Ishikawa (cell line): Measurements from ENCODE around the gene ARHGDIA.

Source experiments
- CEBPB ChIP-seq: IDR thresholded peaks from 2 replicates; pipeline ENCODE4 v1.6.1; 2012
- CREB1 ChIP-seq: IDR thresholded peaks from 2 replicates; pipeline ENCODE4 v1.6.1; 2012; ENCODE audit warnings: low read depth
- EP300 ChIP-seq: IDR thresholded peaks from 2 replicates; pipeline ENCODE4 v1.6.1; 2012; ENCODE audit warnings: borderline replicate concordance
- FOXM1 ChIP-seq: IDR thresholded peaks from 2 replicates; pipeline ENCODE4 v1.6.1; 2012; ENCODE audit warnings: low read depth, borderline replicate concordance
- NFIC ChIP-seq: IDR thresholded peaks from 2 replicates; pipeline ENCODE4 v1.6.1; 2012
- RAD21 ChIP-seq: IDR thresholded peaks from 2 replicates; pipeline ENCODE4 v1.6.1; 2012; ENCODE audit warnings: low read depth
- REST ChIP-seq: IDR thresholded peaks from 2 replicates; pipeline ENCODE4 v1.6.1; 2012; ENCODE audit warnings: low read depth, mild to moderate bottlenecking
- TAF1 ChIP-seq: IDR thresholded peaks from 2 replicates; pipeline ENCODE4 v1.6.1; 2012; ENCODE audit warnings: low read depth, mild to moderate bottlenecking
- TCF12 ChIP-seq: IDR thresholded peaks from 2 replicates; pipeline ENCODE4 v1.6.1; 2012; ENCODE audit warnings: low read depth
- TEAD4 ChIP-seq: IDR thresholded peaks from 2 replicates; pipeline ENCODE4 v1.6.1; 2012
- YY1 ChIP-seq: IDR thresholded peaks from 2 replicates; pipeline ENCODE4 v1.6.1; 2012; ENCODE audit warnings: low read depth
- TF ChIP-seq, protein P1 (sequence below): IDR thresholded peaks from 2 replicates; pipeline ENCODE4 v1.6.1; 2012
- TF ChIP-seq, protein P2 (sequence below): IDR thresholded peaks from 2 replicates; pipeline ENCODE4 v1.6.1; 2012

- TF ChIP-seq REST (no peak), TCF12 (no peak), EP300 (no peak), CEBPB (no peak), FOXM1 (no peak), NFIC (no peak), TAF1 (no peak), RAD21 (no peak), YY1 (no peak), CREB1 (no peak), TEAD4 (no peak)
- TF ChIP-seq, protein P1, sequence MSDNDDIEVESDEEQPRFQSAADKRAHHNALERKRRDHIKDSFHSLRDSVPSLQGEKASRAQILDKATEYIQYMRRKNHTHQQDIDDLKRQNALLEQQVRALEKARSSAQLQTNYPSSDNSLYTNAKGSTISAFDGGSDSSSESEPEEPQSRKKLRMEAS = no peak
- TF ChIP-seq, protein P2, sequence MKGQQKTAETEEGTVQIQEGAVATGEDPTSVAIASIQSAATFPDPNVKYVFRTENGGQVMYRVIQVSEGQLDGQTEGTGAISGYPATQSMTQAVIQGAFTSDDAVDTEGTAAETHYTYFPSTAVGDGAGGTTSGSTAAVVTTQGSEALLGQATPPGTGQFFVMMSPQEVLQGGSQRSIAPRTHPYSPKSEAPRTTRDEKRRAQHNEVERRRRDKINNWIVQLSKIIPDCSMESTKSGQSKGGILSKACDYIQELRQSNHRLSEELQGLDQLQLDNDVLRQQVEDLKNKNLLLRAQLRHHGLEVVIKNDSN = no peak
Observed at GRCh38 chr17:81839301-81839700, 31.8 kb downstream of the ARHGDIA start.
